GM12864 (cell line): ENCODE measurements around the gene PPP1R27.

Source experiments
- DNase-seq: peaks from one replicate; pipeline ENCODE4 v3.0.0-alpha.2; 2011; ENCODE audit warnings: low read depth
- H3K4me3 ChIP-seq: 2 replicates; pipeline ENCODE4 v1.5.1; 2011; ENCODE audit warnings: mild to moderate bottlenecking, low read depth, low read length, control low read depth
- TF ChIP-seq, protein P1 (sequence below): IDR thresholded peaks from 2 replicates; pipeline ENCODE4 v1.5.1; 2011; ENCODE audit warnings: low read depth, mild to moderate bottlenecking, moderate library complexity, low read length, control low read depth, inconsistent platforms; ENCODE audit errors: missing control alignments

PPP1R27 gene

DNA sequence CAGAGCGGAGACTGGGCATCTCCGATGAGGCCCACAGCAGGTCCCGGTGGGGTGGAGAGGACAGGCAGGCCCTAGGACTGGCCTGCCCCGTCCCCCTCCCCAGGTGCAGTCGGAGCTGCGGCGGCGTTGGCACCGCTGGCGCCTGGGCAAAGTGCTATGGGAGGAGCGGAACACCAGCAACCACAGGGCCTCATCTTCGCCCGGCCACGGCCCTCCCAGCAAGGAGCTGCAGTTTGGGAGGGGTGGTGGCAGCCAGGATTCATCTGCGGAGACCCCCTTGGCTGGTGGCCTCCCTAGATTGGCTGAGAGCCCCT, 21.5 kb downstream of the PPP1R27 start:
- no peak for DNase-seq
- H3K4me3 ChIP-seq, result no peak overlapping the region
- TF ChIP-seq, protein P1, sequence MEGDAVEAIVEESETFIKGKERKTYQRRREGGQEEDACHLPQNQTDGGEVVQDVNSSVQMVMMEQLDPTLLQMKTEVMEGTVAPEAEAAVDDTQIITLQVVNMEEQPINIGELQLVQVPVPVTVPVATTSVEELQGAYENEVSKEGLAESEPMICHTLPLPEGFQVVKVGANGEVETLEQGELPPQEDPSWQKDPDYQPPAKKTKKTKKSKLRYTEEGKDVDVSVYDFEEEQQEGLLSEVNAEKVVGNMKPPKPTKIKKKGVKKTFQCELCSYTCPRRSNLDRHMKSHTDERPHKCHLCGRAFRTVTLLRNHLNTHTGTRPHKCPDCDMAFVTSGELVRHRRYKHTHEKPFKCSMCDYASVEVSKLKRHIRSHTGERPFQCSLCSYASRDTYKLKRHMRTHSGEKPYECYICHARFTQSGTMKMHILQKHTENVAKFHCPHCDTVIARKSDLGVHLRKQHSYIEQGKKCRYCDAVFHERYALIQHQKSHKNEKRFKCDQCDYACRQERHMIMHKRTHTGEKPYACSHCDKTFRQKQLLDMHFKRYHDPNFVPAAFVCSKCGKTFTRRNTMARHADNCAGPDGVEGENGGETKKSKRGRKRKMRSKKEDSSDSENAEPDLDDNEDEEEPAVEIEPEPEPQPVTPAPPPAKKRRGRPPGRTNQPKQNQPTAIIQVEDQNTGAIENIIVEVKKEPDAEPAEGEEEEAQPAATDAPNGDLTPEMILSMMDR, result no peak

DNA sequence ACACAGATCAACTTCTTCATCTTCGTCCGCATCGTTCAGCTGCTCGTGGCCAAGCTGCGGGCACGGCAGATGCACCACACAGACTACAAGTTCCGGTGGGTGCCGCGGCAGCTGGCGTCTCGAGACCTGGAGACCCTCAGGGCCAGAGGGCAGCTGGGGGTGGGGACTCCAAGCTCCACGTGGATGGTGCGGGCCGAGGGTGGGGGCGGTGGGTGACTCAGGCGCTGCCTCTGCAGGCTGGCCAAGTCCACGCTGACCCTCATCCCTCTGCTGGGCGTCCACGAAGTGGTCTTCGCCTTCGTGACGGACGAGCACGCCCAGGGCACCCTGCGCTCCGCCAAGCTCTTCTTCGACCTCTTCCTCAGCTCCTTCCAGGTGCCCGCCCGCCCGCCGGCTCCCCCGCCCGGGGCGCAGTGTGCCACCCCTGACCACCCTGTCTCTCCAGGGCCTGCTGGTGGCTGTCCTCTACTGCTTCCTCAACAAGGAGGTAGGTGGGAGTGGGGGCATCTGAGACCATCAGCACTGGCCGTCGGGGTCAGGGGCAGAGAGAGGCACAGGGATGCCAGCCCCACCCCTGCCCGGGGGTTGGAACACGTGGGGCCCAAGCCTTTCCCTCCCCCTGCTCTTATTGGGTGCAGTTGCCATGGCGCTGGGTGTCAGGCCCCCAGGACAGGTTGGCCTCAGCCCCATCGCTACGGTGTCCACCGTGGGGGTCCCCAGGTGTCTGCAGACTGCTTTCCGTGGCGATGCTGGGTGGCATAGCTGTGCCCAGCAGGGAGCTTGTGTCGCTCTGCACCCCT, 22.1 kb downstream of the PPP1R27 start:
- TF ChIP-seq, protein P1, result no peak
- no peak overlapping the region for H3K4me3 ChIP-seq
- DNase-seq, result no peak

DNA sequence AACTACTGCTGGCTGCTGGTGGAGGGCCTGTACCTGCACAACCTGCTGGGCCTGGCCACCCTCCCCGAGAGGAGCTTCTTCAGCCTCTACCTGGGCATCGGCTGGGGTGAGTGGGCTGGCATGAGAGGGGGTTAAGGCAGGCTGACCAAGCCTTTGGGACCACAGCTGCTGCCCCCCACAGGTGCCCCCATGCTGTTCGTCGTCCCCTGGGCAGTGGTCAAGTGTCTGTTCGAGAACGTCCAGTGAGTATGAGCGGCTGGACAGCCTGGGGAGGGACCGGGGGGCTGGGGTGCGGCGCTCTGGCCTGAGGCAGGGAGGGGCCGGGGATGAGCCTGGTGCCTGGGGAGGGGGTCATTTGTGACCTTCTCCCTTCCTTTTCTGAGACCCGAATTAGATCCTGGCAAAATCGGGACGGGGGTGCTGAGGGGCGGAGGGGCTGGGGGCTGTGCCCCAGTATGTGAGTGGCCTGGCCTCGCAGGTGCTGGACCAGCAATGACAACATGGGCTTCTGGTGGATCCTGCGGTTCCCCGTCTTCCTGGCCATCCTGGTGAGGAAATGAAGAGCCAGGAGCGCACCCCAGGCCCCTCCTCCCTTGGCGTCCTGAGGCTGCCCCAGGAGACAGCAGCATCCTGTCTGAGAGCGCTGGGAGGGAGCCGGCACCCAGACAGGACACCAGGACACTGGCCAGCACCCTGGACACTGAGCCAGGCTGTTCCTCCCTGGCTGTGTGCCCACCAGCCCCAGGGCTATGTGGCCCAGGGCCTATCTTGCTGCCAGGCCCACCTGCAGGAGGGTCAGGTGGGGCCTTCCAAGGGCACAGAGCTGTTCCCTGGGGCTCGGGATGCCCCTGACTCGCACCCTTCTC, 22.9 kb downstream of the PPP1R27 start:
- DNase-seq, result no peak
- TF ChIP-seq, protein P1, result no peak
- H3K4me3 ChIP-seq, result no peak overlapping the region

DNA sequence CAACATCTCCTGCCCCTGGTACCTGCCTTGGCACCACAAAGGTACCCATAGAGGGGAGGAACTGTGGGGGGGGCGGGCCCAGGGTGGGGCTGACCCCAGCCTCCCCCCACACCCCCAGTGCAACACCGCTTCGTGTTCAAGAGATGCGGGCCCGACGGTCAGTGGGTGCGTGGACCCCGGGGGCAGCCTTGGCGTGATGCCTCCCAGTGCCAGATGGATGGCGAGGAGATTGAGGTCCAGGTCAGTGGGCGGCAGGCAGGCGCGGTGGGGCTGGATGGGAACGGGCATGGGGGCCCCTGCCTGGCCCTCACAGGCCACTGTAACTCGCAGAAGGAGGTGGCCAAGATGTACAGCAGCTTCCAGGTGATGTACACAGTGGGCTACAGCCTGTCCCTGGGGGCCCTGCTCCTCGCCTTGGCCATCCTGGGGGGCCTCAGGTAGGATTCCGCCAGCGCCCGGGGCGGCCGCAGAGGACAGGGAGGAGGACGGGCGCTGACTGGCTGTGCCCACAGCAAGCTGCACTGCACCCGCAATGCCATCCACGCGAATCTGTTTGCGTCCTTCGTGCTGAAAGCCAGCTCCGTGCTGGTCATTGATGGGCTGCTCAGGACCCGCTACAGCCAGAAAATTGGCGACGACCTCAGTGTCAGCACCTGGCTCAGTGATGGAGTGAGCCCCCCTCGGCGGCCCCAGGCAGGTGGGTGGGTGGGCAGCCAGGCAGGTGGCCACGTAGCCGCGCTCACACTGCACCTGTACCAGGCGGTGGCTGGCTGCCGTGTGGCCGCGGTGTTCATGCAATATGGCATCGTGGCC, 23.8 kb downstream of the PPP1R27 start:
- no peak overlapping the region for H3K4me3 ChIP-seq
- TF ChIP-seq, protein P1, result no peak
- DNase-seq, result no peak

DNA sequence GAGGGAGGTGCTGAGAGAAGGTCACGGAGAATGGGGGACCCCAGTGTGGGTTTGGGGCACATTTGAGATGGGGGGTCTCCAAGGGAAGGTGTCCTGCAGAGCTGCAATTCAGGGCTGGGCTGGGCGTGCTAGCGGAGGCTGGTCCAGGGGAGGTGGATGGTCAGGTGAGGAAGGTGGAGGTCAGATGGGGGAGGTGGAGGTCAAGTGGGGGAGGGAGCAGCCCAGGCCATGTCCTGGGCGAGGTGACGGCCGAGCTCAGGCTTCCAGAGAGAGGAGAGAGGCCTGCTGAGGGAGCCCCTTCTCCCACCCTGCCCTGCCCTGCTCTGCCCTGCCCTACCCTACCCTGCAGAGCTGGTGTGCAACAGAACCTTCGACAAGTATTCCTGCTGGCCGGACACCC, 24.4 kb downstream of the PPP1R27 start:
- H3K4me3 ChIP-seq, result no peak overlapping the region
- DNase-seq, result no peak
- TF ChIP-seq, protein P1, result no peak

DNA sequence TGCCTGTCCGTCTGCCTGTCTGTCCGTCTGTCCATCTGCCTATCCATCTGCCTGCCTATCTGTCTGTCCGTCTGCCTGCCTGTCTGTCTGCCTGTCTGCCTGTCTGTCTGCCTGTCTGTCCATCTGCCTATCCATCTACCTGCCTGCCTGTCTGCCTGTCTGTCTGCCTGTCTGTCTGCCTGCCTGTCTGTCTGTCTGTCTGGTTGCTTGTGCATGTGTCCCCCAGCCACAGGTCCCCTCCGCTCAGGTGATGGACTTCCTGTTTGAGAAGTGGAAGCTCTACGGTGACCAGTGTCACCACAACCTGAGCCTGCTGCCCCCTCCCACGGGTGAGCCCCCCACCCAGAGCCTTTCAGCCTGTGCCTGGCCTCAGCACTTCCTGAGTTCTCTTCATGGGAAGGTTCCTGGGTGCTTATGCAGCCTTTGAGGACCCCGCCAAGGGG, 25.3 kb downstream of the PPP1R27 start:
- H3K4me3 ChIP-seq, result no peak overlapping the region
- no peak for DNase-seq
- TF ChIP-seq, protein P1, result no peak
